GM23338 (cell line): ENCODE results near the gene MYOM1. TPM values are rescaled to one million over a fixed set of nuclear protein-coding genes. Genes with fewer than 3 reads are reported as not detected.

Experiments used
- ATAC-seq: fragments of 200-7000 bp; cut with Tn5 transposase; 3 replicates; pipeline ENCODE4 v1.9.1; 2020
- DNase-seq: peaks from one replicate; pipeline ENCODE4 v3.0.0-alpha.2; 2015; ENCODE audit warnings: low spot score
- H2AFZ ChIP-seq: fragments of 200-600 bp; sonication (generic); 2 replicates; pipeline ENCODE4 v1.8.0; 2016; ENCODE audit warnings: antibody characterized with exemption, mild to moderate bottlenecking, moderate library complexity
- H3F3A ChIP-seq: fragments of 200-600 bp; sonication (generic); replicated peaks from 2 replicates; pipeline ENCODE4 v1.8.0; 2017; ENCODE audit warnings: antibody characterized with exemption, mixed run types, low read depth
- H3K27ac ChIP-seq: fragments of 200-600 bp; sonication (generic); 2 replicates; pipeline ENCODE4 v1.6.1; 2016; ENCODE audit warnings: low read depth
- H3K27me3 ChIP-seq: fragments of 200-600 bp; sonication (generic); 2 replicates; pipeline ENCODE4 v1.8.0; 2016; ENCODE audit warnings: mild to moderate bottlenecking, mixed run types, moderate library complexity; ENCODE audit not compliant: insufficient read depth
- H3K36me3 ChIP-seq: fragments of 200-600 bp; sonication (generic); 2 replicates; pipeline ENCODE4 v1.8.0; 2016; ENCODE audit warnings: mild to moderate bottlenecking; ENCODE audit not compliant: insufficient read depth
- H3K4me1 ChIP-seq: fragments of 200-600 bp; sonication (generic); 2 replicates; pipeline ENCODE4 v1.8.0; 2016; ENCODE audit warnings: mild to moderate bottlenecking, moderate library complexity; ENCODE audit not compliant: insufficient read depth
- H3K4me2 ChIP-seq: fragments of 200-600 bp; sonication (generic); 2 replicates; pipeline ENCODE4 v1.7.1; 2017; ENCODE audit warnings: mixed run types
- H3K4me3 ChIP-seq: fragments of 200-600 bp; sonication (generic); 2 replicates; pipeline ENCODE4 v1.6.1; 2016; ENCODE audit warnings: mixed run types
- H3K79me2 ChIP-seq: fragments of 200-600 bp; sonication (generic); replicated peaks from 2 replicates; pipeline ENCODE4 v1.8.0; 2017; ENCODE audit warnings: mild to moderate bottlenecking; ENCODE audit not compliant: insufficient read depth
- H3K9me2 ChIP-seq: fragments of 200-600 bp; sonication (generic); 2 replicates; pipeline ENCODE4 v1.8.0; 2017; ENCODE audit not compliant: insufficient read depth
- H4K20me1 ChIP-seq: fragments of 200-600 bp; sonication (generic); replicated peaks from 2 replicates; pipeline ENCODE4 v1.8.0; 2017; ENCODE audit warnings: mild to moderate bottlenecking; ENCODE audit not compliant: insufficient read depth
- H3K27ac Mint-ChIP-seq: 2 replicates; pipeline ENCODE4 v1.8.0; 2020; ENCODE audit warnings: inconsistent platforms, mild to moderate bottlenecking, moderate library complexity, mixed read lengths
- H3K27me3 Mint-ChIP-seq: 3 replicates; pipeline ENCODE4 v1.8.0; 2022; ENCODE audit warnings: low read depth, mild to moderate bottlenecking, moderate library complexity, mixed read lengths, inconsistent platforms; ENCODE audit not compliant: insufficient read depth, poor library complexity
- H3K36me3 Mint-ChIP-seq: 3 replicates; pipeline ENCODE4 v1.8.0; 2021; ENCODE audit warnings: low read depth, mild to moderate bottlenecking, inconsistent platforms, moderate library complexity, mixed read lengths
- H3K4me1 Mint-ChIP-seq: 3 replicates; pipeline ENCODE4 v1.8.0; 2020; ENCODE audit warnings: mild to moderate bottlenecking, inconsistent platforms, mixed read lengths
- H3K4me3 Mint-ChIP-seq: 3 replicates; pipeline ENCODE4 v1.8.0; 2021; ENCODE audit warnings: moderate library complexity, mild to moderate bottlenecking, inconsistent platforms, mixed read lengths
- H3K9me3 Mint-ChIP-seq: 3 replicates; pipeline ENCODE4 v1.8.0; 2020; ENCODE audit warnings: moderate library complexity, mild to moderate bottlenecking, inconsistent platforms, mixed read lengths
- CREB1 ChIP-seq: fragments of 250-450 bp; sonication (Bioruptor Pico); IDR thresholded peaks from 2 replicates; pipeline ENCODE4 v1.5.0; 2020; ENCODE audit warnings: low read depth, mild to moderate bottlenecking, moderate library complexity
- EZH2 ChIP-seq: fragments of 200-600 bp; sonication (generic); IDR thresholded peaks from one replicate; pipeline ENCODE4 v1.8.0; 2017; ENCODE audit warnings: antibody characterized with exemption, mild to moderate bottlenecking, low read depth; ENCODE audit not compliant: unreplicated experiment
- EZH2phosphoT487 ChIP-seq: fragments of 200-600 bp; sonication (generic); IDR thresholded peaks from one replicate; pipeline ENCODE4 v1.8.1; 2018; ENCODE audit warnings: antibody characterized with exemption; ENCODE audit not compliant: unreplicated experiment
- JUNB ChIP-seq: IDR thresholded peaks from one replicate; pipeline ENCODE4 v1.6.1; 2016; ENCODE audit warnings: antibody characterized with exemption; ENCODE audit not compliant: unreplicated experiment
- NANOG ChIP-seq: IDR thresholded peaks from 2 replicates; pipeline ENCODE4 v1.6.1; 2016; ENCODE audit warnings: antibody characterized with exemption, borderline replicate concordance
- POLR2AphosphoS5 ChIP-seq: IDR thresholded peaks from 2 replicates; pipeline ENCODE4 v1.6.1; 2016; ENCODE audit warnings: antibody characterized with exemption, low read depth
- STAT1 ChIP-seq: IDR thresholded peaks from one replicate; pipeline ENCODE4 v1.6.1; 2016; ENCODE audit warnings: antibody characterized with exemption; ENCODE audit not compliant: unreplicated experiment
- ZNF114 ChIP-seq: fragments of 250-450 bp; sonication (Bioruptor Pico); IDR thresholded peaks from 2 replicates; pipeline ENCODE4 v1.5.0; 2020; ENCODE audit warnings: mild to moderate bottlenecking, moderate library complexity
- polyA plus RNA-seq: library from polyadenylated mRNA; unstranded; fragments of >200 nt; fragmentation: Nextera tagmentation; extraction: Ambion mirVana; gene quantifications from 2 replicates; pipeline ENCODE4 v1.2.1, GENCODE V29; 2016
- total RNA-seq: library from RNA; depleted of rRNA; stranded (reverse); fragments of >200 nt; shearing (Covaris generic); gene quantifications from 2 replicates; pipeline ENCODE4 v1.2.3, GENCODE V29; 2014
- TF ChIP-seq, protein P1 (sequence below): fragments of 250-450 bp; sonication (Bioruptor Pico); IDR thresholded peaks from 2 replicates; pipeline ENCODE4 v1.5.0; 2020; ENCODE audit warnings: mild to moderate bottlenecking, moderate library complexity
- TF ChIP-seq, protein P2 (sequence below), 2 experiments: fragments of 200-600 bp in 1 of 2; sonication (generic) in 1 of 2; conservative IDR thresholded peaks; 2 replicates each; pipeline versions ENCODE4 v1.5.1 to v1.6.1; 2016 to 2017; ENCODE audit warnings: antibody characterized with exemption in 2 of 2, low read depth in 2 of 2, mild to moderate bottlenecking in 2 of 2, moderate library complexity in 1 of 2
- TF ChIP-seq, protein P3 (sequence below): IDR thresholded peaks from 2 replicates; pipeline ENCODE4 v1.6.1; 2016; ENCODE audit warnings: antibody characterized with exemption

Gene MYOM1
- total and polyA plus RNA-seq, 2 experiments from 2014 or later: 0.27 to 0.38 TPM

DNA sequence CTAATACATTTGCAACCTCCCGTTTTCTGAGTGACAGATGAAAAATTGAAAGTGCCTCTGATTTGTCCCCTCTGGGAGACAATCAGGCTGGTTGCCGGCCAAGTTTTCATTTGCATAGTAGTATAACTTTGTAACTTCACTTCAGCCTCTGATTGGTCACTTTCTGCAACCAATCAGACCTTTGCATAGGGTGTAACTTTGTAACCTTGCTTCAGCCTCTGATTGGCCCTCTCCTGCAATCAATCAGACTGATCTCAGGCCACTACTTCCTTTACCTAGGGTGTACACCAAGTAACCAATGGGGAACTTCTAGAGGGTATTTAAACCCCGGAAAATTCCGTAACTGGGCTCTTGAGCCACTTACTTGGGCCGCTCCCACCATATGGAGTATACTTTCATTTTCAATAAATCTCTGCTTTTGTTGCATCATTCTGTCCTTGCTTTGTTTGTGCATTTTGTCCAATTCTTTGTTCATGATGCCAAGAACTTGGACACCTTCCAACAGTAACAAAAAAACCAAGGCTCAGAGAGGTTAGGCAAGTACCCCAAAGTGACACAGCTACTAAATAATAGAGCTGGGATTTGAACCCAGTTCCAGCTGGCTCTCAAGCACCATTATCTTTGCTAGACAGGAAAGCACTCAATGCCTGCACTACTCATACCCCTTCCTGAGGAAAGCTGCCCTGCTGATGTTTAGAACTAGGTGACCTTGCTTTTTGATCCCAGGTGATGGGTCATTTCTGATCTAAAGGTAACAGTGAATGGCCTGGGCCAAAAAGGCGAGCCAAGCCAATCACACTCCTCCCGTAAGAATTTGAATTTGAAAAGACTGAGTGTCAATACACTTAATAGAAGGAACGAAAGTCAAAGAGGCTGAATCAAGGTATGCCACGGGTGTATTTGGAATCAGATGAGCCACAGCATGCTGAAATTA is 10.9 kb upstream of the MYOM1 start:
- H3K4me3 ChIP-seq: no peak overlapping the region
- Mint-ChIP-seq H3K4me1 (peaks cover 7% of the 10 kb centered on the region), H3K9me3 (no peaks in the 10 kb centered on the region), H3K4me3 (no peak overlapping the region), H3K36me3 (no peaks in the 10 kb centered on the region), H3K27me3 (no peaks in the 10 kb centered on the region), H3K27ac (no peak overlapping the region)
- H3K79me2 ChIP-seq: no peaks in the 10 kb centered on the region
- no peaks in the 10 kb centered on the region for H3F3A ChIP-seq
- H3K4me2 ChIP-seq: no peak overlapping the region
- H3K27ac ChIP-seq: peak overlapping the region; percentile 24; the same call in 1 of the 2 replicates
- H3K9me2 ChIP-seq: peaks cover 12% of the 10 kb centered on the region; the same call in 1 of the 2 replicates
- H3K27me3 ChIP-seq: no peaks in the 10 kb centered on the region
- H3K36me3 ChIP-seq: no peaks in the 10 kb centered on the region
- H3K4me1 ChIP-seq: no peaks in the 10 kb centered on the region
- DNase-seq (peak; percentile 51), ATAC-seq (peak; percentile 70)
- H2AFZ ChIP-seq: peak overlapping the region; percentile 40
- no peaks in the 10 kb centered on the region for H4K20me1 ChIP-seq
- TF ChIP-seq, protein P1, sequence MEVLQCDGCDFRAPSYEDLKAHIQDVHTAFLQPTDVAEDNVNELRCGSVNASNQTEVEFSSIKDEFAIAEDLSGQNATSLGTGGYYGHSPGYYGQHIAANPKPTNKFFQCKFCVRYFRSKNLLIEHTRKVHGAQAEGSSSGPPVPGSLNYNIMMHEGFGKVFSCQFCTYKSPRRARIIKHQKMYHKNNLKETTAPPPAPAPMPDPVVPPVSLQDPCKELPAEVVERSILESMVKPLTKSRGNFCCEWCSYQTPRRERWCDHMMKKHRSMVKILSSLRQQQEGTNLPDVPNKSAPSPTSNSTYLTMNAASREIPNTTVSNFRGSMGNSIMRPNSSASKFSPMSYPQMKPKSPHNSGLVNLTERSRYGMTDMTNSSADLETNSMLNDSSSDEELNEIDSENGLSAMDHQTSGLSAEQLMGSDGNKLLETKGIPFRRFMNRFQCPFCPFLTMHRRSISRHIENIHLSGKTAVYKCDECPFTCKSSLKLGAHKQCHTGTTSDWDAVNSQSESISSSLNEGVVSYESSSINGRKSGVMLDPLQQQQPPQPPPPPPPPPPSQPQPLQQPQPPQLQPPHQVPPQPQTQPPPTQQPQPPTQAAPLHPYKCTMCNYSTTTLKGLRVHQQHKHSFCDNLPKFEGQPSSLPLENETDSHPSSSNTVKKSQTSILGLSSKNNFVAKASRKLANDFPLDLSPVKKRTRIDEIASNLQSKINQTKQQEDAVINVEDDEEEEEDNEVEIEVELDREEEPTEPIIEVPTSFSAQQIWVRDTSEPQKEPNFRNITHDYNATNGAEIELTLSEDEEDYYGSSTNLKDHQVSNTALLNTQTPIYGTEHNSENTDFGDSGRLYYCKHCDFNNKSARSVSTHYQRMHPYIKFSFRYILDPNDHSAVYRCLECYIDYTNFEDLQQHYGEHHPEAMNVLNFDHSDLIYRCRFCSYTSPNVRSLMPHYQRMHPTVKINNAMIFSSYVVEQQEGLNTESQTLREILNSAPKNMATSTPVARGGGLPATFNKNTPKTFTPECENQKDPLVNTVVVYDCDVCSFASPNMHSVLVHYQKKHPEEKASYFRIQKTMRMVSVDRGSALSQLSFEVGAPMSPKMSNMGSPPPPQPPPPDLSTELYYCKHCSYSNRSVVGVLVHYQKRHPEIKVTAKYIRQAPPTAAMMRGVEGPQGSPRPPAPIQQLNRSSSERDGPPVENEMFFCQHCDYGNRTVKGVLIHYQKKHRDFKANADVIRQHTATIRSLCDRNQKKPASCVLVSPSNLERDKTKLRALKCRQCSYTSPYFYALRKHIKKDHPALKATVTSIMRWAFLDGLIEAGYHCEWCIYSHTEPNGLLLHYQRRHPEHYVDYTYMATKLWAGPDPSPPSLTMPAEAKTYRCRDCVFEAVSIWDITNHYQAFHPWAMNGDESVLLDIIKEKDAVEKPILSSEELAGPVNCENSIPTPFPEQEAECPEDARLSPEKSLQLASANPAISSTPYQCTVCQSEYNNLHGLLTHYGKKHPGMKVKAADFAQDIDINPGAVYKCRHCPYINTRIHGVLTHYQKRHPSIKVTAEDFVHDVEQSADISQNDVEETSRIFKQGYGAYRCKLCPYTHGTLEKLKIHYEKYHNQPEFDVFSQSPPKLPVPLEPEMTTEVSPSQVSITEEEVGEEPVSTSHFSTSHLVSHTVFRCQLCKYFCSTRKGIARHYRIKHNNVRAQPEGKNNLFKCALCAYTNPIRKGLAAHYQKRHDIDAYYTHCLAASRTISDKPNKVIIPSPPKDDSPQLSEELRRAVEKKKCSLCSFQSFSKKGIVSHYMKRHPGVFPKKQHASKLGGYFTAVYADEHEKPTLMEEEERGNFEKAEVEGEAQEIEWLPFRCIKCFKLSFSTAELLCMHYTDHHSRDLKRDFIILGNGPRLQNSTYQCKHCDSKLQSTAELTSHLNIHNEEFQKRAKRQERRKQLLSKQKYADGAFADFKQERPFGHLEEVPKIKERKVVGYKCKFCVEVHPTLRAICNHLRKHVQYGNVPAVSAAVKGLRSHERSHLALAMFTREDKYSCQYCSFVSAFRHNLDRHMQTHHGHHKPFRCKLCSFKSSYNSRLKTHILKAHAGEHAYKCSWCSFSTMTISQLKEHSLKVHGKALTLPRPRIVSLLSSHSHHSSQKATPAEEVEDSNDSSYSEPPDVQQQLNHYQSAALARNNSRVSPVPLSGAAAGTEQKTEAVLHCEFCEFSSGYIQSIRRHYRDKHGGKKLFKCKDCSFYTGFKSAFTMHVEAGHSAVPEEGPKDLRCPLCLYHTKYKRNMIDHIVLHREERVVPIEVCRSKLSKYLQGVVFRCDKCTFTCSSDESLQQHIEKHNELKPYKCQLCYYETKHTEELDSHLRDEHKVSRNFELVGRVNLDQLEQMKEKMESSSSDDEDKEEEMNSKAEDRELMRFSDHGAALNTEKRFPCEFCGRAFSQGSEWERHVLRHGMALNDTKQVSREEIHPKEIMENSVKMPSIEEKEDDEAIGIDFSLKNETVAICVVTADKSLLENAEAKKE (CRISPR knock-in tag): no peak
- TF ChIP-seq EZH2 (no peak), EZH2phosphoT487 (no peak), NANOG (no peak), CREB1 (CRISPR knock-in tag) (no peak), POLR2AphosphoS5 (no peak), ZNF114 (CRISPR knock-in tag) (no peak), STAT1 (no peak), JUNB (no peak)
- TF ChIP-seq, protein P2, sequence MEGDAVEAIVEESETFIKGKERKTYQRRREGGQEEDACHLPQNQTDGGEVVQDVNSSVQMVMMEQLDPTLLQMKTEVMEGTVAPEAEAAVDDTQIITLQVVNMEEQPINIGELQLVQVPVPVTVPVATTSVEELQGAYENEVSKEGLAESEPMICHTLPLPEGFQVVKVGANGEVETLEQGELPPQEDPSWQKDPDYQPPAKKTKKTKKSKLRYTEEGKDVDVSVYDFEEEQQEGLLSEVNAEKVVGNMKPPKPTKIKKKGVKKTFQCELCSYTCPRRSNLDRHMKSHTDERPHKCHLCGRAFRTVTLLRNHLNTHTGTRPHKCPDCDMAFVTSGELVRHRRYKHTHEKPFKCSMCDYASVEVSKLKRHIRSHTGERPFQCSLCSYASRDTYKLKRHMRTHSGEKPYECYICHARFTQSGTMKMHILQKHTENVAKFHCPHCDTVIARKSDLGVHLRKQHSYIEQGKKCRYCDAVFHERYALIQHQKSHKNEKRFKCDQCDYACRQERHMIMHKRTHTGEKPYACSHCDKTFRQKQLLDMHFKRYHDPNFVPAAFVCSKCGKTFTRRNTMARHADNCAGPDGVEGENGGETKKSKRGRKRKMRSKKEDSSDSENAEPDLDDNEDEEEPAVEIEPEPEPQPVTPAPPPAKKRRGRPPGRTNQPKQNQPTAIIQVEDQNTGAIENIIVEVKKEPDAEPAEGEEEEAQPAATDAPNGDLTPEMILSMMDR (conservative IDR thresholded peaks at IDR 0.05; ENCODE audit: low read depth in 2 of 2): no peak
- TF ChIP-seq, protein P3, sequence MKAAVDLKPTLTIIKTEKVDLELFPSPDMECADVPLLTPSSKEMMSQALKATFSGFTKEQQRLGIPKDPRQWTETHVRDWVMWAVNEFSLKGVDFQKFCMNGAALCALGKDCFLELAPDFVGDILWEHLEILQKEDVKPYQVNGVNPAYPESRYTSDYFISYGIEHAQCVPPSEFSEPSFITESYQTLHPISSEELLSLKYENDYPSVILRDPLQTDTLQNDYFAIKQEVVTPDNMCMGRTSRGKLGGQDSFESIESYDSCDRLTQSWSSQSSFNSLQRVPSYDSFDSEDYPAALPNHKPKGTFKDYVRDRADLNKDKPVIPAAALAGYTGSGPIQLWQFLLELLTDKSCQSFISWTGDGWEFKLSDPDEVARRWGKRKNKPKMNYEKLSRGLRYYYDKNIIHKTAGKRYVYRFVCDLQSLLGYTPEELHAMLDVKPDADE: no peak
